H9 (cell line): ENCODE data around the gene COPZ2. TPM values are rescaled to one million over a fixed set of nuclear protein-coding genes. Genes with fewer than 3 reads are reported as not detected.

Source experiments
- DNase-seq: peaks from one replicate; pipeline ENCODE4 v3.0.0-alpha.2; 2017
- H2AFZ ChIP-seq: one replicate; pipeline ENCODE4 v1.6.1; 2013; ENCODE audit warnings: mild to moderate bottlenecking, low read length, control low read depth, moderate library complexity
- H2AK5ac ChIP-seq: 2 replicates; pipeline ENCODE4 v1.6.1; 2013; ENCODE audit warnings: low read length, control low read depth, mixed read lengths; ENCODE audit not compliant: insufficient read length
- H2BK120ac ChIP-seq: one replicate; pipeline ENCODE4 v1.6.1; 2013; ENCODE audit warnings: low read depth, mild to moderate bottlenecking, low read length, control low read depth, inconsistent platforms; ENCODE audit not compliant: poor library complexity, severe bottlenecking
- H2BK12ac ChIP-seq: 2 replicates; pipeline ENCODE4 v1.6.1; 2013; ENCODE audit warnings: low read length, control low read depth, mixed read lengths, low read depth; ENCODE audit not compliant: insufficient read length
- H2BK15ac ChIP-seq: 2 replicates; pipeline ENCODE4 v1.6.1; 2013; ENCODE audit warnings: low read depth, low read length, control low read depth
- H2BK20ac ChIP-seq: one replicate; pipeline ENCODE4 v1.6.1; 2013; ENCODE audit warnings: low read depth, mild to moderate bottlenecking, low read length, control low read depth, inconsistent platforms; ENCODE audit not compliant: poor library complexity, severe bottlenecking
- H2BK5ac ChIP-seq: 2 replicates; pipeline ENCODE4 v1.6.1; 2013; ENCODE audit warnings: low read length, control low read depth, mixed read lengths; ENCODE audit not compliant: insufficient read length
- H3K14ac ChIP-seq: 2 replicates; pipeline ENCODE4 v1.6.1; 2013; ENCODE audit warnings: low read length, control low read depth; ENCODE audit not compliant: insufficient read depth
- H3K18ac ChIP-seq: 2 replicates; pipeline ENCODE4 v1.6.1; 2013; ENCODE audit warnings: low read depth, mild to moderate bottlenecking, mixed read lengths, low read length, control low read depth; ENCODE audit not compliant: insufficient read length
- H3K23ac ChIP-seq: 2 replicates; pipeline ENCODE4 v1.6.1; 2013; ENCODE audit warnings: low read length, control low read depth, mixed read lengths, low read depth; ENCODE audit not compliant: insufficient read length
- H3K23me2 ChIP-seq: 2 replicates; pipeline ENCODE4 v1.6.1; 2013; ENCODE audit warnings: low read depth, mild to moderate bottlenecking, mixed read lengths, low read length, control low read depth; ENCODE audit not compliant: insufficient read length, poor library complexity, severe bottlenecking
- H3K27ac ChIP-seq: 2 replicates; pipeline ENCODE4 v1.5.1; 2013; ENCODE audit warnings: low read length, control low read depth, mixed read lengths, low read depth; ENCODE audit not compliant: insufficient read length
- H3K27me3 ChIP-seq: 2 replicates; pipeline ENCODE4 v1.6.1; 2013; ENCODE audit warnings: low read length, control low read depth, inconsistent platforms; ENCODE audit not compliant: insufficient read depth
- H3K4ac ChIP-seq: 2 replicates; pipeline ENCODE4 v1.6.1; 2013; ENCODE audit warnings: low read depth, mild to moderate bottlenecking, control low read depth, inconsistent platforms, low read length, moderate library complexity
- H3K4me1 ChIP-seq: 2 replicates; pipeline ENCODE4 v1.6.1; 2013; ENCODE audit warnings: low read length, control low read depth, inconsistent platforms; ENCODE audit not compliant: insufficient read depth
- H3K4me2 ChIP-seq: 2 replicates; pipeline ENCODE4 v1.6.1; 2013; ENCODE audit warnings: low read length, control low read depth, mixed read lengths; ENCODE audit not compliant: insufficient read length, insufficient read depth
- H3K56ac ChIP-seq: 2 replicates; pipeline ENCODE4 v1.6.1; 2013; ENCODE audit warnings: low read depth, mild to moderate bottlenecking, mixed read lengths, low read length, control low read depth; ENCODE audit not compliant: insufficient read length
- H3K79me1 ChIP-seq: 2 replicates; pipeline ENCODE4 v1.6.1; 2013; ENCODE audit warnings: low read depth, mild to moderate bottlenecking, moderate library complexity, low read length, control low read depth, inconsistent platforms; ENCODE audit not compliant: insufficient read depth, poor library complexity, severe bottlenecking
- H3K79me2 ChIP-seq: 2 replicates; pipeline ENCODE4 v1.6.1; 2013; ENCODE audit warnings: low read length, control low read depth, inconsistent platforms; ENCODE audit not compliant: insufficient read depth
- H3K9ac ChIP-seq: 2 replicates; pipeline ENCODE4 v1.6.1; 2013; ENCODE audit warnings: low read length, control low read depth, mixed read lengths; ENCODE audit not compliant: insufficient read length; ENCODE audit errors: extremely low read depth
- H3K9me3 ChIP-seq: one replicate; pipeline ENCODE4 v1.6.1; 2013; ENCODE audit warnings: low read depth, low read length, inconsistent platforms; ENCODE audit not compliant: control insufficient read depth
- H3T11ph ChIP-seq: one replicate; pipeline ENCODE4 v1.6.1; 2013; ENCODE audit warnings: mild to moderate bottlenecking, low read length, control low read depth, inconsistent platforms
- H4K20me1 ChIP-seq: one replicate; pipeline ENCODE4 v1.6.1; 2013; ENCODE audit not compliant: control insufficient read depth, insufficient read length, insufficient read depth
- H4K5ac ChIP-seq: 2 replicates; pipeline ENCODE4 v1.6.1; 2013; ENCODE audit warnings: low read depth, mild to moderate bottlenecking, mixed read lengths, low read length, control low read depth; ENCODE audit not compliant: insufficient read length
- H4K8ac ChIP-seq: replicated peaks from 2 replicates; pipeline ENCODE4 v1.6.1; 2013; ENCODE audit warnings: low read length, control low read depth, mixed read lengths, low read depth; ENCODE audit not compliant: insufficient read length
- H4K91ac ChIP-seq: 2 replicates; pipeline ENCODE4 v1.6.1; 2013; ENCODE audit warnings: low read depth, mild to moderate bottlenecking, moderate library complexity, mixed read lengths, low read length, control low read depth; ENCODE audit not compliant: insufficient read length
- H3K27ac Mint-ChIP-seq, 3 experiments: 2 replicates in 2 of 3; 3 replicates in 1 of 3; pipeline ENCODE4 v1.8.0; 2020 to 2021; ENCODE audit warnings: mixed read lengths in 3 of 3, mild to moderate bottlenecking in 1 of 3, moderate library complexity in 1 of 3
- H3K27me3 Mint-ChIP-seq: 2 replicates; pipeline ENCODE4 v1.8.0; 2021; ENCODE audit warnings: low read depth, mild to moderate bottlenecking, moderate library complexity, mixed read lengths
- H3K36me3 Mint-ChIP-seq, 3 experiments: 2 replicates in 2 of 3; 3 replicates in 1 of 3; pipeline ENCODE4 v1.8.0; 2020 to 2021; ENCODE audit warnings: low read depth in 3 of 3, mixed read lengths in 3 of 3; ENCODE audit not compliant: insufficient read depth in 1 of 3
- H3K4me1 Mint-ChIP-seq, 2 experiments: 2 replicates each; pipeline ENCODE4 v1.8.0; 2020; ENCODE audit warnings: mixed read lengths in 2 of 2
- H3K4me3 Mint-ChIP-seq, 2 experiments: 2 replicates in 1 of 2; 3 replicates in 1 of 2; pipeline ENCODE4 v1.8.0; 2020 to 2021; ENCODE audit warnings: mild to moderate bottlenecking in 2 of 2, mixed read lengths in 2 of 2, moderate library complexity in 1 of 2
- H3K9me3 Mint-ChIP-seq, 2 experiments: 2 replicates in 1 of 2; 3 replicates in 1 of 2; pipeline ENCODE4 v1.8.0; 2020; ENCODE audit warnings: mild to moderate bottlenecking in 2 of 2, mixed read lengths in 2 of 2, moderate library complexity in 1 of 2
- WGBS: extraction: QIAGEN DNeasy Blood & Tissue Kit; methylation state at CpG from one replicate; pipeline ENCODE4 v1.1.7; 2013; ENCODE audit warnings: missing lambda C conversion rate, low lambda C conversion rate, mixed read lengths; ENCODE audit not compliant: insufficient read length; ENCODE audit errors: extremely low coverage; 5-methylcytosine and 5-hydroxymethylcytosine counted together
- total RNA-seq: library from RNA; stranded (reverse); gene quantifications from 2 replicates; pipeline ENCODE4 v1.2.1, GENCODE V29; 2021
- TF ChIP-seq, protein P1 (sequence below): fragments of 200-600 bp; sonication (generic); conservative IDR thresholded peaks from 3 replicates; pipeline ENCODE4 v1.8.0; 2021; ENCODE audit warnings: antibody characterized with exemption, mild to moderate bottlenecking

Gene COPZ2
- total RNA-seq, 1 experiment from 2014 or later: 0.68 TPM

DNA sequence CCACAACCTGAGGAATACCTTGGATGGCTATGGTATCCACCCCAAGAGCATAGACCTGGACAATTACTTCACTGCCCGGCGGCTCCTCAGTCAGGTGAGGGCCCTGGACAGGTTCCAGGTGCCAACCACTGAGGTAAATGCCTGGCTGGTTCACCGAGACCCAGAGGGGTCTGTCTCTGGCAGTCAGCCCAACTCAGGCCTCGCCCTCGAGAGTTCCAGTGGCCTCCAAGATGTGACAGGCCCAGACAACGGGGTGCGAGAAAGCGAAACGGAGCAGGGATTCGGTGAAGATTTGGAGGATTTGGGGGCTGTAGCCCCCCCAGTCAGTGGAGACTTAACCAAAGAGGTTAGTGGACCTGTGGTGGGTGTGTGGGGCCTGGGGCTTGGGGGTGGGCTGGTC lies 13.7 kb upstream of the COPZ2 start:
- no peak overlapping the region for H4K91ac ChIP-seq
- H3K14ac ChIP-seq: no peak overlapping the region
- no peak overlapping the region for H2BK12ac ChIP-seq
- no peak overlapping the region for H2BK120ac ChIP-seq
- no peak overlapping the region for H4K5ac ChIP-seq
- H3K4ac ChIP-seq: no peak overlapping the region
- no peak overlapping the region for H4K8ac ChIP-seq
- no peaks in the 10 kb centered on the region for H4K20me1 ChIP-seq
- no peak overlapping the region for H3K56ac ChIP-seq
- TF ChIP-seq, protein P1, sequence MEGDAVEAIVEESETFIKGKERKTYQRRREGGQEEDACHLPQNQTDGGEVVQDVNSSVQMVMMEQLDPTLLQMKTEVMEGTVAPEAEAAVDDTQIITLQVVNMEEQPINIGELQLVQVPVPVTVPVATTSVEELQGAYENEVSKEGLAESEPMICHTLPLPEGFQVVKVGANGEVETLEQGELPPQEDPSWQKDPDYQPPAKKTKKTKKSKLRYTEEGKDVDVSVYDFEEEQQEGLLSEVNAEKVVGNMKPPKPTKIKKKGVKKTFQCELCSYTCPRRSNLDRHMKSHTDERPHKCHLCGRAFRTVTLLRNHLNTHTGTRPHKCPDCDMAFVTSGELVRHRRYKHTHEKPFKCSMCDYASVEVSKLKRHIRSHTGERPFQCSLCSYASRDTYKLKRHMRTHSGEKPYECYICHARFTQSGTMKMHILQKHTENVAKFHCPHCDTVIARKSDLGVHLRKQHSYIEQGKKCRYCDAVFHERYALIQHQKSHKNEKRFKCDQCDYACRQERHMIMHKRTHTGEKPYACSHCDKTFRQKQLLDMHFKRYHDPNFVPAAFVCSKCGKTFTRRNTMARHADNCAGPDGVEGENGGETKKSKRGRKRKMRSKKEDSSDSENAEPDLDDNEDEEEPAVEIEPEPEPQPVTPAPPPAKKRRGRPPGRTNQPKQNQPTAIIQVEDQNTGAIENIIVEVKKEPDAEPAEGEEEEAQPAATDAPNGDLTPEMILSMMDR: no peak
- Mint-ChIP-seq H3K4me1 (peaks cover 67 to 75% of the 10 kb centered on the region in 2 experiments), H3K27me3 (no peaks in the 10 kb centered on the region; the same call in 1 of the 2 replicates), H3K9me3 (no peaks in the 10 kb centered on the region; a peak in 2 of 5 replicates), H3K36me3 (peaks cover 31 to 40% (median 35%) of the 10 kb centered on the region in 3 experiments), H3K4me3 (peak overlapping the region; percentile 89 to 94), H3K27ac (peak overlapping the region; percentile 72 to 99 (median 96); a peak in 6 of 7 replicates)
- no peak overlapping the region for H2BK5ac ChIP-seq
- no peak overlapping the region for H2AK5ac ChIP-seq
- H3T11ph ChIP-seq: no peak overlapping the region
- H3K9ac ChIP-seq: no peak overlapping the region
- H3K79me1 ChIP-seq: peaks cover 2% of the 10 kb centered on the region
- H3K23me2 ChIP-seq: peaks cover 19% of the 10 kb centered on the region
- no peak overlapping the region for H3K27ac ChIP-seq
- H3K4me2 ChIP-seq: peak overlapping the region; percentile 45
- H3K23ac ChIP-seq: no peak overlapping the region
- H3K79me2 ChIP-seq: peaks cover 18% of the 10 kb centered on the region; the same call in 1 of the 2 replicates
- no peak overlapping the region for H2BK15ac ChIP-seq
- no peaks in the 10 kb centered on the region for H3K9me3 ChIP-seq
- DNase-seq: no peak
- no peak overlapping the region for H3K18ac ChIP-seq
- no CpG with 5 or more reads among the region's 10 CpGs for WGBS
- H3K4me1 ChIP-seq: peaks cover 18% of the 10 kb centered on the region; the same call in 1 of the 2 replicates
- no peak overlapping the region for H2AFZ ChIP-seq
- H2BK20ac ChIP-seq: no peak overlapping the region
- no peaks in the 10 kb centered on the region for H3K27me3 ChIP-seq
